IgD-negative memory B cell (primary cell): Measurements from ENCODE around the gene DBP. TPM values are rescaled to one million over a fixed set of nuclear protein-coding genes. Genes with fewer than 3 reads are reported as not detected.

Source experiments
- H3K27ac Mint-ChIP-seq, 3 donors: one replicate each; pipeline ENCODE4 v1.8.0; 2020 to 2022; ENCODE audit warnings: mild to moderate bottlenecking in 3 of 3, mixed read lengths in 3 of 3, moderate library complexity in 1 of 3
- H3K27me3 Mint-ChIP-seq: one replicate; pipeline ENCODE4 v1.8.0; 2021; ENCODE audit warnings: mixed read lengths
- H3K36me3 Mint-ChIP-seq: one replicate; pipeline ENCODE4 v1.8.0; 2020; ENCODE audit warnings: mild to moderate bottlenecking, mixed read lengths
- H3K4me1 Mint-ChIP-seq, 3 donors: one replicate each; pipeline ENCODE4 v1.8.0; 2020 to 2022; ENCODE audit warnings: mixed read lengths in 3 of 3, mild to moderate bottlenecking in 1 of 3
- H3K4me3 Mint-ChIP-seq, 4 donors: one replicate each; pipeline ENCODE4 v1.8.0; 2020 to 2022; ENCODE audit warnings: mild to moderate bottlenecking in 4 of 4, mixed read lengths in 4 of 4, moderate library complexity in 3 of 4
- H3K9me3 Mint-ChIP-seq, 3 donors: one replicate each; pipeline ENCODE4 v1.8.0; 2020 to 2021; ENCODE audit warnings: mixed read lengths in 3 of 3, mild to moderate bottlenecking in 1 of 3
- polyA plus RNA-seq: library from polyadenylated mRNA; unstranded; fragments of 300-500 nt; fragmentation: Illumina TruSeq; gene quantifications from one replicate; pipeline ENCODE4 v1.2.3, GENCODE V29; 2021

Gene DBP
- polyA plus RNA-seq, 1 donor from 2014 or later = 86.1 TPM

DNA sequence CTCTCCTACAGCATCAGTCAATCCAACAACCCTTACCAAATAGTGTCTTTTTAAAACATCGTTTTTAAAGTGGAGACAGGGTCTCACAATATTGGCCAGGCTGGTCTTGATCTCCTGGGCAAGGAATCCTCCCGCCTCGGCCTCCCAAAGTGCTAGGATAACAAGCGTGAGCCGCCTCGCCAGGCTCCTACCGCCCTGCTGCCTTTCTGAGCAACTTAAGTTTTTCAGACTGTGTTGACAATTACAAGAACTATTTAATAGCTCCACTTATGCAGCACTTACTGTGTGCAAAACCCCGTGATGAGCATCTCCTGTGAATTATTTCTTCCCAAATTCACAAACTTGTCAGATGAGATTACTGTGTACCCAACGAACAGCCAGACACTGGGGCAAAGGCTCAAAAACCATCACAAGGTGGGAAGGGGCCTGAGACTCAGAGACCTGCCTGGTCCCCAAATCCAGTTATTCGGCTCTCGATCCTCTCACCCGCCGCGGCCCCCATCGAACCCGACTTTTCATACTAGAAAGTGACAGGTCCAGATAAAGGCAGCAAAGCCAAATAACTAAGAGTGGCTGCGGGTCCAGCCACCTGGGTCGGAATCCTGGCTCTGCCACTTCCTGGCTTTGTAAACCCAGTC, 18.8 kb downstream of the DBP start:
- Mint-ChIP-seq H3K36me3 (peaks cover 4% of the 10 kb centered on the region), H3K4me3 (peak overlapping the region; percentile 85 to 99 (median 98)), H3K27me3 (no peaks in the 10 kb centered on the region), H3K27ac (peak overlapping the region; percentile 89 to 99 (median 96)), H3K9me3 (no peaks in the 10 kb centered on the region), H3K4me1 (peaks cover 23 to 31% (median 28%) of the 10 kb centered on the region in 3 donors)

DNA sequence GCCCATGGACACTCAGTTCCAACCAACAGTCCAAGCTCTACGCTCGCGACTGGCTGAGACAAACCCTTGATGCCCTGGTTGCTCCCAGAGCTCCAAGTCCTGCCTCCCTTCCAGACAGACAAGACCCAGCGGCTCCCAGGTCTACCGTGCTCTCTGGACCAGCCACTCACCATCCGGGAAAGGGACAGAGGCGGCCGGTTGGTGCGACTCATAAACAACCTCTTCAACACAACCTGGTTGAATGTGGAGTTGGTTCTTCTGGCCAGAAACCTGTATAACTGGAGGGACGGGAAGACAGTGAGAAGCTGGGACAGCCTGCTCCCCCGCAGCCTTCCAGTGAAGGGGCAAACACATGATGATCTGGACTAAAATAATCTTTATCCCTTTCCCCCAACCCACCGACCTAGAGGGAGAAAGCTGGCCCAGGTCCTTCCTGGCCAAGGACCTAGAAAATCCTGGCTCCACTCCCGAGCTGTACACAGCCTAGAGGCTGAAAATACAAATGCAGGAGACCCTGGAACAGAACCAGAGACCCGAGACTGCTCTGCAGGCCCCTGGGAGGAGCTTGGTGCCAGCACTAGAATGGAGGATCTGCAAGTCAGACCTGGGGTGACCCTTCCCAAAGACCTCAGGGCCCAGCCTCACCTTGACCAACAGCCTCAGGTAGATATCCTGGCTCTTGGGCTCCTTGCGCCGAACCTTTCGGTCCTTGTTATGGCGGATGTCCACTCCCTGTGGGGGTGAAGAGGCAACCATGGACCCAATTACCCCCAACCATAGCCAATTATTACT, 19.8 kb downstream of the DBP start:
- Mint-ChIP-seq H3K9me3 (no peaks in the 10 kb centered on the region), H3K4me3 (peak overlapping the region; percentile 85 to 99 (median 98)), H3K4me1 (peaks cover 21 to 27% (median 24%) of the 10 kb centered on the region in 3 donors), H3K27me3 (no peaks in the 10 kb centered on the region), H3K27ac (peak overlapping the region; percentile 91 to 99 (median 96)), H3K36me3 (peaks cover 4% of the 10 kb centered on the region)

DNA sequence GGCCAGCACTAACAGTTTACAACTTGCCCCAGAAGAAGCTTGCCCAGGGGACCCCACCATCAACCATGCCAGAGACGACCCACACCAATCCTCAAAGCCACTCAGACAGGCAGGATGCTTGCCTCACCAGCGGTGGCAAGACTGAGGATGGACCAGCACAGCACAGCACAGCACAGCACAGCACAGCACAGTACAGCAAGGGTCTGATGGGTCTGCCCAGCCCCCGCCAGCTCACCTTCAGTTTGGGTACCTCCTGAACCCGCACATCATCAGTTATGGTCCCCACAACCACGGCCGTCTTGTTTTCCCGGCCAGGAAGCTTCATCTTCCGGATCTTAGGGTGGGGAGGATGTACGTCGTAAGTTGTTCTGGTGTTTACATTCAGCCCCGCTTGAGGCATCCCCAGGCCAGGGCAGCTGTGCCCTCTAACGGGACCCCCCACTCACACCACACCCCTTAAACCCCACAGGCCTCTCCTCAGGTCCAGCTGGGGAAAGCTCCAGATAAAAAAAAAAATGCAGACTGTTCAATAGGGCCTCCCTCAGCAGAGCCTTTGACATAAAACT, 20.6 kb downstream of the DBP start:
- peak overlapping the region in 1 of 3 donors; percentile 91 for H3K27ac Mint-ChIP-seq
- peaks cover 4% of the 10 kb centered on the region for H3K36me3 Mint-ChIP-seq

DNA sequence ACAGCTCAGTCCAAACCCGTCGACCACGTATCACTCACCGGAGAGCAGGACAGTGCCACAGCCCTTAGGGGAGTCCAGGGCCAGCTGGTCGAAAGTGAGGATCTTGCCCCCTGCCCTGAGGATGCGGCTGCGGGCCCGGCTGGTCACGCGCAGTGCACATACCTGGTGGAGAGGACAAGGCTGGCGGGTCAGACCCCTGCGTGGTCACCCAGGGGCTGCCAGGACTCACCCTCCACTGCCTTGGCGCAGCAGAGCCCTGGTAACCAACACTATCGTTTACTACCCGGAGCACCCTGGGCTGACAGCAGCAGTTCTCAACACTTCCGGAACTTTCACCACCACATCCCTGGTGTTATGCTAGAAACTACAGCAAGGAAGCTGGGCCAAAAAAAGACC, 21.1 kb downstream of the DBP start:
- Mint-ChIP-seq H3K4me1 (peaks cover 21 to 25% (median 21%) of the 10 kb centered on the region in 3 donors), H3K4me3 (peak overlapping the region; percentile 25 to 85 (median 83)), H3K36me3 (peaks cover 4% of the 10 kb centered on the region), H3K27me3 (no peaks in the 10 kb centered on the region), H3K27ac (peak overlapping the region in 1 of 3 donors; percentile 91), H3K9me3 (no peaks in the 10 kb centered on the region)

More for the DNA sequence above, 20.6 kb downstream of the DBP start:
- peak overlapping the region; percentile 25 to 85 (median 83) for H3K4me3 Mint-ChIP-seq
- H3K27me3 Mint-ChIP-seq = no peaks in the 10 kb centered on the region
- H3K4me1 Mint-ChIP-seq = peaks cover 21 to 25% (median 21%) of the 10 kb centered on the region in 3 donors
- no peaks in the 10 kb centered on the region for H3K9me3 Mint-ChIP-seq

DNA sequence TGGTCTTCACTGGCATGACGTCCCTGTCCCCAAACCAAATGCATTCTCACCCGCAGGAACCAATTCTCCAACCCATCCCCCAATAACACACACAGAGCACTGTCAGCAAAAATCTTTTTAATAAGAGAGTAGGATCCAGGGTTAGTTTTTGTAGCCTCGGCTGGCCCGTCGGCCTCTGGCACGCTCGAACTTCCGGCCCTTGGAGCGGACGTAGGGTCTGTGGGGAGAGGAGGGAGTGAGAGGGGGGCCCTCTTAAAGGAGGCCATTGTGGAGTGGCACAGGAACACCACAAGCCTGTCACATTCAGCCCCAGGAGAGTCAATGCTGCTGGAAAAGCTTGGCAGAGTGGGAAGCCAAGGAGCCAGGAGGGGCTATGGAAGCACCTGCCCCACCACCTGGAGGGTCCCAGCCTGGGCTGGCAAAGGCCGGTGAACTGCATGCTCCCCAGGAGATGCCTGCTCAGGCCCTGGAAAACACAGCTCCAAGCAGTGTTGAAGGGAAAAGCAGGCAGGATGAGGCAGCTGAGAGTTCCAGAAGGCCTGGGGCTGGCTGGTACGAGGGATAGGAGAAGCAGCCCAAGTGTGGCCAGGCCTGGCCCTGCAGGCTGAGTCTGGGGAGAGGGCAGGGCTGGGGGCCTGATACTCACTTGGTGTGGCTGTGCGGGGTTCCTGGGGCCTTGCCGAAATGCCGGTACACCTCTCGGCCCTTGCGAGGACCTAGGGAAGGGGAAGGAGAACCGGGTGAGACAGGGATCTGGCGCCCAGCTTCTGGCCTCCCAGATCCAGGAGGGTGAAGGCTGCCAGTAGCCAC, 21.7 kb downstream of the DBP start:
- Mint-ChIP-seq H3K4me3 (peak overlapping the region in 1 of 4 donors; percentile 85), H3K9me3 (no peaks in the 10 kb centered on the region), H3K27me3 (no peaks in the 10 kb centered on the region), H3K4me1 (peaks cover 21 to 25% (median 21%) of the 10 kb centered on the region in 3 donors), H3K36me3 (peaks cover 4% of the 10 kb centered on the region), H3K27ac (peak overlapping the region in 1 of 3 donors; percentile 56)

DNA sequence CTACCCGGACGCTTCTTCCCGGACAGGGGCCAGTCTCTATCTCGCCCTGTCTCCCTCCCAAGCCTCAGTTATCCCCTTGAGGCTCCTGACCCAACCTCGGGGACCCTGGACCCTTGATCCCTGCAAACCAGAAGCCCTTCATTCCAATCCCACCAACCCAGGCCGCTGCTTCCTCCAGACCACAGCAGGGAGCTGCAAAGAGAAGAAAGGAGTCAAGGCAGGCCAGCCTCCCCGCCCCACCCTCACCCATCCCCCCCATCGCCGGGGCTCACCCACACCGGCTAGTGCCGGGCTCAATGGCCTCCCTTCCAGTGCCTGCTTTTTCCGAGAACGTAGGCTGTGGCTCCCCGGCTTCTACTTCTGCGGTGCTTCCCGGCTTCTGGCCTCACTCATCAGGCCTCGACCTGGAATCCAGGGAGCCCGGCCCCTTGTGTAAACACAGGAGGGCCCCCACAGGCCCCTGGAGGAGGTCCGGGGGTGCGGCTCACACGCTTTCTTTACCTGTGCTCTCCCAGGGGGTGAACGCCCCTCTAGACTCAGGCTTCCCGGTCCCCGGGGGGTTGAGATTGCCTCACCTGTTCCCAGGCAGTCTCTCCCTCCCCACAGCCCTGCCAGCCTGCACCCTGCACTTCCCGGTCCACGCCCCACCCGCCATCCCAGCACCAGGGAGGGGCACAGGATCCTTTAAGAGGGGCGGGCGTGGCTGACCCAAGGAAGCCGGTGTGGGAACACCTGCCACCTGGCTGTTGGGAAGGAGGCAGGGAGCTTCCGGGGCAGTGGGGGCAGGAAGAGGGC, 22.5 kb downstream of the DBP start, which contains the start of gene FAM83E:
Gene FAM83E, minus strand, starts transcription at position 641 of the 795 bp plus-strand sequence. CDS start 1,704 bp downstream, outside the sequence.
- H3K36me3 Mint-ChIP-seq = peaks cover 4% of the 10 kb centered on the region
- no peaks in the 10 kb centered on the region for H3K9me3 Mint-ChIP-seq
- peak within 1 kb of the TSS in 2 of 4 donors; percentile 27 to 85 for H3K4me3 Mint-ChIP-seq
- peaks cover 17 to 21% (median 18%) of the 10 kb centered on the region in 3 donors for H3K4me1 Mint-ChIP-seq
- peak within 1 kb of the TSS in 2 of 3 donors; percentile 80 to 84 for H3K27ac Mint-ChIP-seq
- no peaks in the 10 kb centered on the region for H3K27me3 Mint-ChIP-seq

DNA sequence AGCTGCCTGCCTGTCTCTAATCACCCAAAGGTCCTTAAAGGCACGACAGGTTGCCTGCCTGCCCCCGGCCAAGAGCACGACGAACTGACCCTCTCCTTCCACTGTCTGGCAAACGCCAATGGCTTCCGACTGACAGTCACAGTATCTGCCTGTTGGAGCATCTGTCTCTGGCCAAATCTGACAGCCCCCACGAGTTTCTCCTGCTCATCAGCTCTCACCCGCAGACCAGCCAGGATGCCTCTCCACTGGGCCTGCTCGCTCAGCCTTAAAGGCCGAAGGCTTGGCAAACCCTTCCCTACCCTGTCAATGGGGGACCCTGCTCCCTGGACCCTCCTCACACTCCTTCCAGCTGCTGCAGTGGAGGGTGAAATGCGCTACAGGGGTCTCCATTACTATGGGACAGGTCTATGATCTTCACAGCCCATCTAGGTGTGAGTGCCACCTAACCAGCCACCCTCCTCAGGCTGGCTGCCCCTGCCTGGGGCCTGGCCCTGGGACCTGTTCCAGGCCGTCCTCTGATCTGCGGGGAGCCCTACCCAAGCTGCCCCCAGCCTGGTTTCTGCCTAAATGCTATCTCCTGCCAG, 23.2 kb downstream of the DBP start:
- Mint-ChIP-seq H3K27ac (peak overlapping the region in 2 of 3 donors; percentile 80 to 84), H3K27me3 (no peaks in the 10 kb centered on the region), H3K4me1 (peaks cover 12 to 22% (median 17%) of the 10 kb centered on the region in 3 donors), H3K9me3 (no peaks in the 10 kb centered on the region), H3K36me3 (peaks cover 4% of the 10 kb centered on the region), H3K4me3 (peak overlapping the region in 1 of 4 donors; percentile 82)

DNA sequence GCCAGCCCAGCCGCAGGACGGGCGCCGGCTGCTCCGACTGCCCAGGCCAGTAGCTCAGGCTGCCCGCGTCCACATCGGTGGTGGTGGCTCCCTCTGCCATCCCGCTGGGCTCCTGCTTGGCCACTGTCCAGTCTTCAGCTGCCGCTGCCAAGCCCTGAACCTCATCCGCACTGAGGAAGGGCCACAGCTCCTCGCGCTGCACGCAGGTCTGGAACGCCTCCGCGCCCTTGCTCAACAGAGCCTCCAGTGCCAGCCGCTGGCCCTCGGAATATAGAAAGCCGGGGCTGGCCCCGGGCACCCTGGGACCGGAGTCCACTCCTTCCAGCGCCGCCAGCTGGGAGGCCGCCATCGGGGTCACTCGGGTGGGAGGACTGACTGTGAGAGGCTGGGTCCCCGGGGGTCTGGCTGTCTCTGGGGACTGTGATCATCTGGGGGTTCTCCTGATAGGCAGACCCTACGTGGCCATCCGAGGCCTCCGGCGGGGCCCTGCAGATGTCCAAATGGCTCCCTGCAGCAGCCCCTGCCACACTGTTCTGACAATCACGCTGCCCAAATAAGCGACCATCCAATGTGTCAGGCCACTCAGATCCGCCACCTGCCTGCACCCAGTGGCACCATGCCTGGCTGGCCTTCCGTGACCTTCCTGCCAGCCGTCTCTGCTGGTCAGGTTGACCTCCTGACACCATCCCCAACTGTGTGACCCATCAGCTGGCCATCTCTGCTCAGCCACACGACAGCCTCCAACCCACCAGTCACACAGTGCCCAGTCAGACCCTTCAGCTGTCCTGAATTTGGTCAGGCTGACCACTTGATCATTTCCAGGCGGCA, 23.9 kb downstream of the DBP start:
- Mint-ChIP-seq H3K4me3 (no peak overlapping the region), H3K27ac (peak overlapping the region in 2 of 3 donors; percentile 80 to 84), H3K9me3 (no peaks in the 10 kb centered on the region), H3K27me3 (peaks cover 2% of the 10 kb centered on the region), H3K4me1 (peaks cover 11 to 20% (median 16%) of the 10 kb centered on the region in 3 donors), H3K36me3 (peaks cover 2% of the 10 kb centered on the region)

DNA sequence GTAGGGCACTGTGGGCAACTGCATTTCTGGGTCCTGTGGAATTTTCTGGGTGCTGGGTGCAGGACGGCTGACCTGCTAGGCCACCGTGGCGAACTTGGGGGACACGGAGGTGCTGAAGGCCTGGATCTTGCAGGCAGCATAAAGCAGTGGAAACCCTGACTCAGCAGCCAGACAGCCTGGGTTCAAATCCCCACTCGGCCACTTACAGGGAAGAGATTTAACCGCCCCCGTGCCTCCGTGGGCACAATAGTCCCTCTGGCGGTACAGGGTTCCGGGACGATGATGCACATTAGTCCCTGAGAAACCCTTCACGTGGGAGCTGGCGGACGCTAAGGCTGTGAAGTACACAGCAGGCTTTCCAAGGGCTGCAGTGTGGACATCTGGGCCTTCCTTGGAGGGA, 25.3 kb downstream of the DBP start:
- Mint-ChIP-seq H3K27ac (no peak overlapping the region), H3K27me3 (peaks cover 2% of the 10 kb centered on the region), H3K9me3 (no peaks in the 10 kb centered on the region), H3K36me3 (peaks cover 2% of the 10 kb centered on the region), H3K4me3 (no peak overlapping the region), H3K4me1 (peaks cover 7 to 16% (median 8%) of the 10 kb centered on the region in 3 donors)

DNA sequence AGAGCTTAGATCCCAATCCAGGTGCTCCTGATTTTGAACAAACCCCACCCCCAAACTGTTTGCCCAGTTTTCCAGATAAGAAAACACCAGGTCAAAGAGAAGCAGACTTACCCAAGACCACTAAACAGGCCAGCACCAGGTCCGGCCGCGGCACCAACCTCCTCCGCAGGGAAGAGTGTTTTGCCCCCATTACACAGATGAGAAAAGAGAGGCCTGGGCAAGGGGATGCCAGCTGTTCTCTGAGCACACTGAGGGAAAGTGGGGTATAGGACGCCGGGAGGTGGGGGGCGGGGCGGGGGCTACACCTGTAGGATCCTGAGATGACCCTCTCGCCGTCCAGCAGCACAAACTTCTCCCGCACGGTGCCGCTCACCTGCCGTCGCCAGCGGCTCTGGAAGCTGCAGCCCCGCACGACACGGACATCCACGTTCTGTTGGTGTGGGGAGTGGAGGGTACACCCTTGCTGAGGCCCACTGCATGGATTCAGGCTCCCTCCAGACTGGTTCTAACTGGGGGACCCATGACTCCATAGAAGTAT, 27.5 kb downstream of the DBP start:
- Mint-ChIP-seq H3K36me3 (no peaks in the 10 kb centered on the region), H3K9me3 (no peaks in the 10 kb centered on the region), H3K27ac (no peak overlapping the region), H3K4me1 (peaks cover 4 to 13% (median 4%) of the 10 kb centered on the region in 3 donors), H3K4me3 (no peak overlapping the region), H3K27me3 (peaks cover 2% of the 10 kb centered on the region)

DNA sequence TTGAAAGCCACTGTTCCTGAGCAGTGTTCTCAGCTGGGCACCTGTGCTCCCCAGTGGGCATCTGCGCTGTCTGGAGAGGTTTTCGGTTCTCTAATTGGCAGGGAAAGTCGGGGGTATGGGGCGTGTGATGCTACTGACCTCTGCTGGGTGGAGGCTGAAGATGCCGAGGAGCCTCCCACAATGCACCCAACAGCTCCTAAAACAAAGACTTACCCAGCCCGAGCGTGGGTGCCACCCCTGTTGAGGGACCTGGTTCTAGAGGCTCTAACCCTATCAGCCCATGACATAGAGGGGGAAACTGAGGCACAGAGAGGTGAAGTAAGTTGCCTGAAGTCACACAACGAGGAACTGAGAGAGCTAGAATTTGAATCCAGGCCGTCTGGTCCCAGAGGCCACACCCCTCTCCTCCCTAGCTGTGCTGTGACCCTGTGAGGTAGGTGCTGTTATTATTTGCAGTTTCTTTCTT, 28.3 kb downstream of the DBP start:
- Mint-ChIP-seq H3K4me1 (peaks cover 4 to 9% (median 4%) of the 10 kb centered on the region in 3 donors), H3K27ac (peak overlapping the region; percentile 44 to 86 (median 51)), H3K4me3 (peak overlapping the region; percentile 27 to 69 (median 61)), H3K36me3 (no peaks in the 10 kb centered on the region), H3K27me3 (peaks cover 2% of the 10 kb centered on the region), H3K9me3 (no peaks in the 10 kb centered on the region)

DNA sequence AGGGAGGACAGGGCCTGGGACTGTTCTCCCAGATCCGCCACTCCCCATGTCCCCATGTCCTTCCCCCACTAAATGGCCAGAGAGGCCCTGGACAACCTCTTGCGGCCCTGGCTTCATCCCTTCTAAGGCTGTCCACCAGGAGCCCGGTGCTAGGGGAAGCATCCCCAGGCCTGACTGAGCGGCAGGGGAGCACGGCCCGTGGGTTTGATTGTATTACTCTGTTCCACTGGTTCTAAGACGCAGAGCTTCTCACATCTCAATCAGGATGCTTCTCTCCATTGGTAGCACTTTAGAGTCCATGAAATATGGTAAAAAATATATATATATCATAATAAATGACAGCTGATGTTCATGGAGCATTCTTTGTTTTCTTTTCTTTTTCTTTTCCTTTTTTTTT, 29.8 kb downstream of the DBP start:
- Mint-ChIP-seq H3K4me1 (peaks cover 4 to 6% (median 4%) of the 10 kb centered on the region in 3 donors), H3K27ac (peak overlapping the region in 1 of 3 donors; percentile 71), H3K9me3 (no peaks in the 10 kb centered on the region)

More for the DNA sequence above, 29.8 kb downstream of the DBP start:
- peaks cover 2% of the 10 kb centered on the region for H3K27me3 Mint-ChIP-seq
- H3K36me3 Mint-ChIP-seq = no peaks in the 10 kb centered on the region
- H3K4me3 Mint-ChIP-seq = no peak overlapping the region
